Gastrocnemius medialis (tissue), 4 donors: ENCODE measurements around the gene SYT1. TPM values are rescaled to one million over a fixed set of nuclear protein-coding genes. Genes with fewer than 3 reads are reported as not detected.

Experiments
- ATAC-seq, 2 donors: fragments of 150-250 bp; one replicate each; pipeline ENCODE4 v1.9.1; 2016
- DNase-seq, 2 donors: peaks; one replicate each; pipeline ENCODE4 v3.0.0-alpha.2; 2019
- H3K27ac ChIP-seq, 4 donors: fragments of 200-600 bp; sonication (generic); 1 replicate in 1 of 4; 2 replicates in 3 of 4; pipeline ENCODE4 v1.5.1; 2016 to 2018; ENCODE audit warnings: mild to moderate bottlenecking in 2 of 4, moderate library complexity in 1 of 4
- H3K27me3 ChIP-seq, 3 donors: fragments of 200-600 bp; sonication (generic) in 2 of 3; 1 replicate in 1 of 3; 2 replicates in 2 of 3; pipeline versions ENCODE4 v1.5.1 to v1.6.0; 2016 to 2019; ENCODE audit warnings: mild to moderate bottlenecking in 1 of 3, moderate library complexity in 1 of 3
- H3K36me3 ChIP-seq, 2 donors: fragments of 200-600 bp; sonication (generic) in 1 of 2; one replicate each; pipeline ENCODE4 v1.5.1; 2017 to 2018
- H3K4me1 ChIP-seq, 2 donors: fragments of 200-600 bp; sonication (generic) in 1 of 2; one replicate each; pipeline ENCODE4 v1.5.1; 2016 to 2017; ENCODE audit warnings: mild to moderate bottlenecking in 2 of 2
- H3K4me3 ChIP-seq, 4 donors: fragments of 200-600 bp; sonication (generic) in 3 of 4; 1 replicate in 1 of 4; 2 replicates in 3 of 4; pipeline ENCODE4 v1.5.1; 2016 to 2019; ENCODE audit warnings: mild to moderate bottlenecking in 2 of 4
- H3K9me3 ChIP-seq, 3 donors: fragments of 200-600 bp; sonication (generic) in 2 of 3; 1 replicate in 1 of 3; 2 replicates in 2 of 3; pipeline ENCODE4 v1.5.1; 2016 to 2019
- CTCF ChIP-seq, 5 experiments: fragments of 450-650 bp in 3 of 5; fragments of 200-600 bp in 2 of 5; sonication (generic) in 2 of 5; IDR thresholded peaks in 4 of 5; conservative IDR thresholded peaks in 1 of 5; 1 replicate in 4 of 5; 2 replicates in 1 of 5; pipeline ENCODE4 v1.5.1; 2016 to 2019; ENCODE audit warnings: antibody characterized with exemption in 5 of 5, mild to moderate bottlenecking in 3 of 5, moderate library complexity in 3 of 5
- POLR2A ChIP-seq, 2 donors: fragments of 450-650 bp; IDR thresholded peaks; one replicate each; pipeline ENCODE4 v1.6.1; 2017; ENCODE audit warnings: antibody characterized with exemption in 2 of 2, mild to moderate bottlenecking in 2 of 2, moderate library complexity in 2 of 2
- in situ Hi-C, 4 donors: fragments of 200-750 bp; cut with MboI; loops; one replicate each; pipeline versions ENCODE4 v1.15.0 to v1.8.0; 2017; ENCODE audit warnings: low sequenced_read_pairs in 4 of 4
- intact Hi-C: fragments of 100-400 bp; cut with DNase I; formaldehyde crosslinking; loops from one replicate; pipeline ENCODE4 v1.15.1; 2023; ENCODE audit warnings: low total_unique reads
- total RNA-seq, 4 donors: library from RNA; depleted of rRNA; stranded (reverse); fragments of >200 nt; gene quantifications; one replicate each; pipeline versions ENCODE4 v1.1.0 to v1.2.3, GENCODE V29; 2016

SYT1 gene
- total RNA-seq, 4 donors from 2014 or later = 0.13 to 0.88 TPM; not detected in 2

- intact Hi-C loops = no loop called here
These were observed 279.2 kb downstream of the SYT1 start for GRCh38 chr12:79143803-79144202.

GRCh38 chr12:79151956-79152355, 287.4 kb downstream of the SYT1 start:
- DNase-seq = no peak
- Histone ChIP-seq H3K36me3 (no peaks in the 10 kb centered on the region), H3K4me1 (no peaks in the 10 kb centered on the region), H3K27ac (no peak overlapping the region), H3K27me3 (no peaks in the 10 kb centered on the region), H3K9me3 (no peaks in the 10 kb centered on the region), H3K4me3 (no peak overlapping the region)
- no peak for ATAC-seq
- in situ Hi-C loops = no loop called here
- intact Hi-C loops = no loop called here
- TF ChIP-seq CTCF (IDR thresholded peaks at IDR 0.05 in 4 of 5, conservative IDR thresholded peaks at IDR 0.05 in 1 of 5) (no peak), POLR2A (IDR thresholded peaks at IDR 0.05) (no peak)

More at GRCh38 chr12:79143803-79144202, 279.2 kb downstream of the SYT1 start:
- Histone ChIP-seq H3K4me3 (no peak overlapping the region), H3K27me3 (no peaks in the 10 kb centered on the region), H3K27ac (no peak overlapping the region), H3K36me3 (no peaks in the 10 kb centered on the region), H3K9me3 (no peaks in the 10 kb centered on the region), H3K4me1 (no peaks in the 10 kb centered on the region)
- TF ChIP-seq POLR2A (IDR thresholded peaks at IDR 0.05) = no peak
- no peak for TF ChIP-seq CTCF (IDR thresholded peaks at IDR 0.05 in 4 of 5, conservative IDR thresholded peaks at IDR 0.05 in 1 of 5)
- ATAC-seq (no peak), DNase-seq (no peak)
- in situ Hi-C loops = no loop called here

GRCh38 chr12:79155683-79156082, 291.1 kb downstream of the SYT1 start:
- no peak for TF ChIP-seq POLR2A (IDR thresholded peaks at IDR 0.05)
- no peak for TF ChIP-seq CTCF (IDR thresholded peaks at IDR 0.05 in 4 of 5, conservative IDR thresholded peaks at IDR 0.05 in 1 of 5)
- ATAC-seq (no peak), DNase-seq (no peak)
- in situ Hi-C loops = no loop called here
- no peaks in the 10 kb centered on the region for H3K36me3 ChIP-seq
- no peaks in the 10 kb centered on the region for H3K4me1 ChIP-seq
- no peak overlapping the region for H3K27ac ChIP-seq
- no peaks in the 10 kb centered on the region for H3K9me3 ChIP-seq
- intact Hi-C loops = no loop called here
- H3K4me3 ChIP-seq = no peak overlapping the region
- H3K27me3 ChIP-seq = no peaks in the 10 kb centered on the region

- Histone ChIP-seq H3K4me1 (no peaks in the 10 kb centered on the region), H3K27ac (no peak overlapping the region), H3K27me3 (no peaks in the 10 kb centered on the region), H3K36me3 (no peaks in the 10 kb centered on the region), H3K4me3 (no peak overlapping the region), H3K9me3 (no peaks in the 10 kb centered on the region)
- ATAC-seq (no peak), DNase-seq (no peak)
- intact Hi-C loops = no loop called here
- TF ChIP-seq CTCF (IDR thresholded peaks at IDR 0.05 in 4 of 5, conservative IDR thresholded peaks at IDR 0.05 in 1 of 5) (no peak), POLR2A (IDR thresholded peaks at IDR 0.05) (no peak)
- in situ Hi-C loops = no loop called here
These were observed 292.4 kb downstream of the SYT1 start for GRCh38 chr12:79156846-79157463.
